ENCODE data around the gene ERICH3.

- TF ChIP-seq CTCF (IDR thresholded peaks at IDR 0.05; ENCODE audit: poor library complexity, severe bottlenecking) (no peak), EZH2 (IDR thresholded peaks at IDR 0.05; ENCODE audit: borderline replicate concordance, insufficient read depth, low read length, poor library complexity, severe bottlenecking) (no peak), TAF1 (IDR thresholded peaks at IDR 0.05; ENCODE audit: low read depth) (no peak), RAD21 (conservative IDR thresholded peaks at IDR 0.05) (no peak), REST (IDR thresholded peaks at IDR 0.05; ENCODE audit: borderline replicate concordance) (no peak), EP300 (conservative IDR thresholded peaks at IDR 0.05; ENCODE audit: poor library complexity, severe bottlenecking) (no peak), POLR2AphosphoS5 (IDR thresholded peaks at IDR 0.05) (no peak), SMC3 (conservative IDR thresholded peaks at IDR 0.05; ENCODE audit: poor library complexity) (no peak)
These were observed 16.7 kb upstream of the ERICH3 start for GRCh38 chr1:74690364-74690696.

Data from neural cell (in vitro differentiated cells).